Astrocyte of the hippocampus (primary cell): Measurements from ENCODE around the gene RBFOX1.
"Not testable (repeated sequence)": the region's sequence is repeated elsewhere in the genome, so short reads cannot be mapped to it uniquely, and the experiment has no call there.

ENCODE experiments used
- DNase-seq: peaks from one replicate; pipeline ENCODE4 v3.0.0; 2011; ENCODE audit warnings: low read depth, low spot score

RBFOX1 gene

GRCh38 chr16:7458144-7458543 lies 125.5 kb downstream of the RBFOX1 start:
- no peak for DNase-seq

GRCh38 chr16:7470344-7470743 lies 137.7 kb downstream of the RBFOX1 start:
- DNase-seq: no peak

GRCh38 chr16:7471268-7471667 lies 138.6 kb downstream of the RBFOX1 start:
- no peak for DNase-seq

DNA sequence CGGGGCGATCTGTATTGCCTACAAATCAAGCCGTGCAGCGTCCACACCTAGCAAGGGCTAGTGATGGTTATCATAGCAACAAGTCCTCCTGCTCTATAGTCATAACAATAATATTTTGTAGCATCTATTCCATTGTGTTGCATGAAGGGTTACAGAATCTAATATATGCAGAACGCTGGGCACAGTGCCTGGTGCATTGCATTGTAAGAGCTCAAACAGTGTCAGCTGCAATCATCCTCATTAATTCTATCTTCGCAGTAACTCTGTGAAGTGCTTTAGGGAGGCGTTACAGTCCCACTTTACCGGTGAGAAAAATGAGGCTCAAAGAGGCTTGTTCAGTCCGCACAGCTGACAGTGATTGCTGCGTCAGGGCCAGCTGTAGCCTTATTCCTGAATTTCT lies 149.4 kb downstream of the RBFOX1 start:
- no peak for DNase-seq

DNA sequence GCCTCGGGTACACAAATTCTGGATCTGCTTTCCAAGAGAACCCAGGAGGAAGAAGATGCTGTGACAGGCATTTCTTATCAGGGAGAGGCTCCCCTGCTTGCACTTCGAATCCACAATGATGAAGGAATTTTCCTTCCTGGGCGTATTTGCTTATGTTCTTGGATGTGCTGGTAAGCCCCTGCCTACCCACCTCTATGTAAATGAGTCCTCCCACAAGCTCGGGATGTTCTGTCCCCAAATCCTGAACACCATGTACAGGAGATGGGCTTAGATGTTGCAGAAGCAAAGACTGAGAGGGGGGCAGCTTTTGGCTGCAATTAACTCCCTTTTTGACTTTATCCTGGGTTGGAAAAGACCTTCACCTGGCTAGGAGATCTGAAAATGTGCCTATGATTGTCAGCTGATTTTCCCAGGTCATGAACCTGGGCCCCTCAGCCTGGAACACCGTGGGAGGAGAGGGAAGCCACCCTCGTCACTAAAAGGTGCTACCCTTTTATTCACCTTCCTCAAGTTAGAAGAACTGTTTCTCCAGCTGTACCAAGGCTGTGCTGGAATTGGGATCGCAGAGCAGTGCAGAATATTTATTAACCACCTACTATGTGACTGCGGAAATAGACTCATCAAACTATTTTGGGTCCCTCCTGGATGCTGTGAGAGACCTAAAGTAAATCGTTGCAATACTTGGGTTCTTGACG lies 150.1 kb downstream of the RBFOX1 start:
- no peak for DNase-seq

DNA sequence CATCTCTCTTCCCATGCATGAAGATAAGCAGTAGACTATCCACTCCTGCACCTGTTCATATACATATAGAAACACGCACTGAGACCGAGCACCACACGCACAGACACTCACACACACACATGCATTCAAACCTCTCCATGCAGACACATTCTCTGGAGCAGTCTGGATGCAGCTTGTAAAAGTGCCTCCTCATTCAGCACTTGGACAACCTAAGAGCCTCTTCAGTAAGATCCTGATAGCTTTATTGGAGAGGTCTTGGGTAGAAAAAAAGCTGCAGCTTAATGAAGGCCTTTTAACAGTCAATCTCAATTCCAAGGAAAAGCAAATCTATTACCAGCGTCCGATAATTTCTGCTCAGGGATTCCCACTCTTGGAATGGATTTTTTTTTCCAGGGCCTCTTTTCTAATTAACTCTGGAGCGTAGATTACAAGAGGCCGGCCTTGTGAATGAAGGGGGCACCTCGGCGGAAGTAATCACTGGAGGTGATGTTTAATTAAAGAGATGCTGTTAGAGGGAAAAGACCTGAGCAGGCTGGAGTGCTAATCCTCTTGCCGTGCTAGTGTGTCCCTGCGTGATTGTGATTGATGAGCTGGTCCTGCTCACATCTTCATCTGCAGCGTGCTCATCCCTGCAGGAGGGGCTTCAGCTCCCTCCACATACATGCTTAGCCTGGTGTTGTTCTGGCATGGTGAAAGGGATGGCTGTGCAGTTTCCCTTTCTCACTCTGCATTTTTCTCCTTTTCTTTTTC lies 155.1 kb downstream of the RBFOX1 start:
- no peak for DNase-seq

DNA sequence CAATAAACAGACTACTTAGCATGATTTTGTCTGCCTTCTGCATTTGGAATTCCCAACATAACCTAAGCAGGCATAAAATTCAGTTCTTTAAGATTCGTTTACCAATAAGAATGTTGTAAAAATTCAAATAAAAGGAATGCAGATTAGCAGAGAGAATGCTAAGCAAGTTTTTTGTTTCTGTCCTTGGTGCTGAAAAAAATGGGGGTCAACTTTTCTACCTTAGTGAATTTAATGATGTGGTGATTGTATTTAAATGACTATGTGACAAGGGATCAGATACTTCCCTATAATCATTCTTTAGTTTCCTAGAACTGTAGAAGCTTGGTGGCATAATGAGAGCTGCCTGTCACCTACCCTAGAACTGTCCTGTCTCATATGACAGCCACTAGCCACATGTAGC lies 159.5 kb downstream of the RBFOX1 start:
- peak; percentile 6 for DNase-seq

DNA sequence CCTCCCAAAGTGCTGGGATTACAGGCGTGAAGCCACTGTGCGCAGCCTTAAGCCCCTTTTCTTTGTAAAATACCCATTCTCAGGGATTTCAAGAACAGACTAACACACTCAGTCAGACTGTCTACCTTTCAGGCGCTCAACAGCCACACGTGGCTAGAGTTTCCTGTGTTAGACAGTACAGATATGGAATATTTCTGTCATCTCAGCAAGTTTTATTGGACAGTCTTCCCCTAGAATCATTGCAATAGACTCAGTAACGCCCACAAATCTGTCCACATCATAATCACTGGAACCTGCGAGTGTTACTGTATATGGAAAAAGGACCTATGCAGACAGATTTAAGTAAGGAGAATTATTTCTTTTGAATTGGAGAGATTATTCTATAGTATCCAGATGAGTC lies 160.5 kb downstream of the RBFOX1 start:
- no peak for DNase-seq

DNA sequence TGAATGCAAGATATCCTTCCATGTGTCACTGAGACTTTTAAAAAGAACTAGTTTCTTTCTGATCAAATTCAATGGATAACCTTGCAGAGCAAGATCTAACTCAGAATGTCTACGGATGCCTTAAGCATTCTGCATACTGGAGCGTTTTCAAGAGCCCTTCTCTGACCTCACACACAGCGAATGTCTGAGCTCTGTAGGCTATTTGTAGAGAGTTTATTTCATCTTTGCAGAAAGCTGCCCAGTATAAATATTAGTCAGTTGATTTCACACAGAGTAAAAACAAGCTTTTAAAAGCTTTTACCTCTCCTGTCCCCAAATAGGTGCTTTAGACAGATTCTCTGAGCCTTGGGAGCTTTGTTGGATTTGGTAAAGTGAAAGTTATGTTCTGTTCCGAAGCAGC lies 165.0 kb downstream of the RBFOX1 start:
- DNase-seq: no peak

DNA sequence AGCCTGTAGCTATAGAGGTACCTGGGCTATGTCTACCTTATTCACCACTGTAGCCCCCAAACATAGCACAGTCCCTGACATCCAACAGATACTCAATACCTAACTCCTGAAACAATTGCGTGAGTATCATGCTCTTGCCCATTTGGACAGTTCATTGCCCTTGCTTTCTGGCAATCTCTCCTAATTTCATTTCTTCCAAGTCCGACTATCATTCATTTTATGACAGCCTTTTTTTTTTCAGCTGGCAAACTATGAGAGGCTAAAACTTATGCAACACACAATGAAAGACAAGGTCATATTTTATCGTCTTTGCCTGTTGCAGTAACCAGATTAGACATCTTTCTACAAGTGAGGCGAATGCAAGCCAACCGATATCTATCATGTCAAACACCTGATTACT lies 169.2 kb downstream of the RBFOX1 start:
- no peak for DNase-seq

GRCh38 chr16:7502591-7503157 lies 170.0 kb downstream of the RBFOX1 start:
- not testable (repeated sequence) for DNase-seq

GRCh38 chr16:7503666-7504065 lies 171.0 kb downstream of the RBFOX1 start:
- no peak for DNase-seq

DNA sequence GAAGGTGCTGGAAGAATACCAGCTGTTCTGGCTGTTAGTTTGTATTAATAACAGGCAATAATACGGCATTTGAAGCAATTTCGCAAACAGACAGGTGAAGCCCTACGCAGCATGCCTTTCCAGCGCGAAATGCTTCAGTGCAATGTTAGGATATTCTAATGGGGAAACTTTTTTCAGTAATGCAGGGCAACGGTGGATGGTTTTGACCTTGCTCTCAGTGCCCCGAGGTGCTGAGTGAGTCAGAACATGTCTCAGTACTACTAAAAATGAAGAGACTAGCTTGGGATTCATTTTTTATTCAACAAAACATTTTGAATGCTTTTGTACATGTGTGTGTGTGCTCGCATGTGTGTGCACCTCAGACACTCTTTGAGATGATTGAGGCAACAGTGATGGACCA lies 172.2 kb downstream of the RBFOX1 start:
- no peak for DNase-seq

- no peak for DNase-seq
These were observed 172.8 kb downstream of the RBFOX1 start for GRCh38 chr16:7505495-7505894.

GRCh38 chr16:7506363-7506762 lies 173.7 kb downstream of the RBFOX1 start:
- no peak for DNase-seq

- no peak for DNase-seq
These were observed 176.0 kb downstream of the RBFOX1 start for GRCh38 chr16:7508656-7509055.

- DNase-seq: no peak
These were observed 177.4 kb downstream of the RBFOX1 start for GRCh38 chr16:7509963-7510601.

- no peak for DNase-seq
These were observed 179.1 kb downstream of the RBFOX1 start for GRCh38 chr16:7511549-7512260.

DNA sequence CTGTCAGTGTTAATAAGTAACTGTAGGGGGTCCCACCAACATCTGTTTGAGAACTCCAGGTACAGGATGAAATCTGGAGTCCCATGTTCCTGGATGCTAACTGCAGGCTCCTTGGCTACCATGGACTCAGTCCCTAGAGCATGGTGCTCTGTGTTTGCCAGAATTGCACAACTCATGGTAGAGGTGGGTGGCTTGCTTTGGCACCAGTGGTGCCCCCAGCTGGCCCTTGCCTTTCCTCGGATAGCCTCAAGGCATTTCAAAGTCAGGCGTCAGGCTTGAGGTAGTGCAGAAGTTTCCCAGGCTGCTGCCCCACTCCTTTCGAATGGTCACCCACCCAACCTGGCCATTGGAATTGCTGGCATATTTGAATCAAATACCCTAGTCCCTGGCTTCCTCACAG lies 179.9 kb downstream of the RBFOX1 start:
- no peak for DNase-seq

DNA sequence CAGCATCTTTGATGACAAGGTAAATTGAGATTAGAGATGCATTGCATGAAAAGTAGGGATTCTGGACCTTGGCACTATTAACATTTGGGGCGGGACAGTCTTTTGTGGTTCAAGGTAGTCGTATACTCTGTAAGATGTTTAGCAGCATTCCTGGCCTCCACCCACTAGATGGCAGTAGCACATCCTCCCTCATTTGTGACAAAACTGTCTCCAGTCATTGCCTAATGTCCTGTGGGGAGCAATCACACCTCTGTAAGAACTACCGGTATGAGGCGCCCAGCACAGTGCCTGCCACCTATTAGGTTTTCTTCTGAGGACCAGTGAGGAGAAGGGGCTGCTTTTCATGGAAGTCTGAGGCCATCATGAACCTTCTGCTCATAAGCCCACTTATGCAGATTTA lies 180.8 kb downstream of the RBFOX1 start:
- no peak for DNase-seq

GRCh38 chr16:7515543-7515942 lies 182.9 kb downstream of the RBFOX1 start:
- DNase-seq: no peak

- DNase-seq: no peak
These were observed 184.9 kb downstream of the RBFOX1 start for GRCh38 chr16:7517496-7517895.
